ENCODE measurements around the gene SMARCA4. TPM values are rescaled to one million over a fixed set of nuclear protein-coding genes. Genes with fewer than 3 reads are reported as not detected.
A peak's percentile ranks its signal among the peaks of the same experiment; 100 is the strongest.
"Not testable (repeated sequence)": the region's sequence is repeated elsewhere in the genome, so short reads cannot be mapped to it uniquely, and the experiment has no call there.

The SMARCA4 gene
- total RNA-seq, 2 experiments from 2014 or later = 107 to 114 TPM

- ATAC-seq; H3K27me3 Mint-ChIP-seq; DNase-seq; H3K9me3 Mint-ChIP-seq (ENCODE audit: low read depth): not testable (repeated sequence)
- peaks cover 51% of the 10 kb centered on the region for H3K4me1 Mint-ChIP-seq
- H3K36me3 Mint-ChIP-seq = peaks cover 29% of the 10 kb centered on the region
- CTCF ChIA-PET = interaction anchor here (1.1 to 8.2 kb wide), 3 partner anchors 54 to 219 kb away, joined by 3 to 43 read pairs (median 14); partner anchors contain the start of gene CARM1
- H3K4me3 Mint-ChIP-seq = peak overlapping the region; percentile 90
- peak overlapping the region; percentile 99 for H3K27ac Mint-ChIP-seq
These were observed 129.1 kb downstream of the SMARCA4 start for GRCh38 chr19:11090014-11090263.

DNA sequence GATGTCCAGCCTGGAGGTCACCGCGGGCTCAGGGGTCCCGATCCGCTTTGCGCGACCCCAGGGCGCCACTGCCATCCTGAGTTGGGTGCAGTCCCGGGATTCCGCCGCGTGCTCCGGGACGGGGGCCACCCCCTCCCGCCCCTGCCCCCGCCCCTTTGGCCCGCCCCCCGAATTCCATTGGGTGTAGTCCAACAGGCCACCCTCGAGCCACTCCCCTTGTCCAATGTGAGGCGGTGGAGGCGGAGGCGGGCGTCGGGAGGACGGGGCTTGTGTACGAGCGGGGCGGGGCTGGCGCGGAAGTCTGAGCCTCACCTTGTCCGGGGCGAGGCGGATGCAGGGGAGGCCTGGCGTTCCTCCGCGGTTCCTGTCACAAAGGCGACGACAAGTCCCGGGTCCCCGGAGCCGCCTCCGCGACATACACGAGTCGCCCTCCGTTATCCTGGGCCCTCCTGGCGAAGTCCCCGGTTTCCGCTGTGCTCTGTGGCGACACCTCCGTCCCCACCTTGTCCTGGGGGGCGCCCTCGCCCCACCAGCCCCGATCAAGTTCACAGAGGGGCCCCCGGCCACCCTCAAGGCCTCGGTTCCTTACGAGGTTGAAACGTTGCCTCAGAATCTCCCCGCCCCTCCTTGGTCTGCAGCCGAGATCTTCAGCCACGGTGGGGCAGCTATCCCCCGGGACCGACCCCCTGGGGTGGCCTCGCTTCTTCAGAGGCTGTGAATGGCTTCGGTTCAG lies 129.6 kb downstream of the SMARCA4 start:
- no peaks in the 10 kb centered on the region for H3K9me3 Mint-ChIP-seq (ENCODE audit: low read depth)
- peaks cover 31% of the 10 kb centered on the region for H3K36me3 Mint-ChIP-seq
- peak; percentile 99 for DNase-seq
- H3K27ac Mint-ChIP-seq = peak overlapping the region; percentile 99
- peaks cover 53% of the 10 kb centered on the region for H3K4me1 Mint-ChIP-seq
- ATAC-seq = peak; percentile 82
- CTCF ChIA-PET = interaction anchor here (1.1 to 8.2 kb wide), 3 partner anchors 55 to 219 kb away, joined by 3 to 43 read pairs (median 14); partner anchors contain the start of gene CARM1
- H3K27me3 Mint-ChIP-seq = no peaks in the 10 kb centered on the region
- H3K4me3 Mint-ChIP-seq = peak overlapping the region; percentile 90

DNA sequence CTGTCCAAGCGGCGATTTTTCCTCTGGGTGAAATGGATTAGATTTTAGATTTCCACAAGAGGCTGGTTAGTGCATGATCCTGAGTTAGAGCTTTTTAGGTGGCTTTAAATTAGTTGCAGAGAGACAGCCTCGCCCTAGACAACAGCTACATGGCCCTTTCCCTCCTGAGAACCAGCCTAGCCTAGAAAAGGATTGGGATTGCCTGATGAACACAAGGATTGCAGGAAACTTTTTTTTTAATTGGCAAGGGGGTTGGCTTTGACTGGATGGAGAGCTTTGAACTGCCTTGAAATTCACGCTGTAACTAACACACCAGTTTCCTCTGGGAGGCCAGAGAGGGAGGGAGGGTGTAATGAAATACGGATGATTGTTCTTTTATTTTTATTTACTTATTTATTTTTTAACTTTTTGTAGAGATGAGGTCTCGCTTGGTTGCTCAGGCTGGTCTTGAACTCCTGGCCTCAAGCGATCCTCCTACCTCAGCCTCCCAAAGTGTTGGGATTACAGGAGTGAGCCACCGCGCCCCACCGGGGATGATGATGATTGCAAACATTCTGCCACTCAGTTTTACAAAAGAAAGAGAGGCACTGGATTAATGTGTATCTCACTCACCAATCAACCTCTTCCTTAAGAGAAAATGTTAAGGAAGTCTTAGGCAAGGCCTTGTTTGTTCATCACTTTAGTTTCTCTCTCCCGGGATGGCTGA lies 130.3 kb downstream of the SMARCA4 start:
- H3K27ac Mint-ChIP-seq = peak overlapping the region; percentile 96
- H3K36me3 Mint-ChIP-seq = peaks cover 36% of the 10 kb centered on the region
- DNase-seq = no peak
- no peak for ATAC-seq
- peaks cover 60% of the 10 kb centered on the region for H3K4me1 Mint-ChIP-seq
- peak overlapping the region; percentile 90 for H3K4me3 Mint-ChIP-seq
- H3K27me3 Mint-ChIP-seq = no peaks in the 10 kb centered on the region
- CTCF ChIA-PET = interaction anchor here (1.1 to 8.2 kb wide), 2 partner anchors 55 to 220 kb away, joined by 3 to 43 read pairs; partner anchors contain the start of gene CARM1
- no peaks in the 10 kb centered on the region for H3K9me3 Mint-ChIP-seq (ENCODE audit: low read depth)

GRCh38 chr19:11091703-11092153 lies 130.9 kb downstream of the SMARCA4 start:
- peaks cover 66% of the 10 kb centered on the region for H3K4me1 Mint-ChIP-seq

GRCh38 chr19:11092181-11092538 lies 131.3 kb downstream of the SMARCA4 start:
- H3K27ac Mint-ChIP-seq = peak overlapping the region; percentile 96
- no peaks in the 10 kb centered on the region for H3K27me3 Mint-ChIP-seq
- CTCF ChIA-PET = interaction anchor here (1.3 kb wide), 1 partner anchor 56 kb away, joined by 3 read pairs; no protein-coding TSS in a partner anchor
- ATAC-seq (peak; percentile 2), DNase-seq (peak; percentile 68)
- H3K4me1 Mint-ChIP-seq = peaks cover 68% of the 10 kb centered on the region
- H3K4me3 Mint-ChIP-seq = peak overlapping the region; percentile 90
- no peaks in the 10 kb centered on the region for H3K9me3 Mint-ChIP-seq (ENCODE audit: low read depth)
- H3K36me3 Mint-ChIP-seq = peaks cover 45% of the 10 kb centered on the region

More at GRCh38 chr19:11091703-11092153, 130.9 kb downstream of the SMARCA4 start:
- peak; percentile 77 for DNase-seq
- ATAC-seq = no peak
- no peaks in the 10 kb centered on the region for H3K27me3 Mint-ChIP-seq
- CTCF ChIA-PET = interaction anchor here (8.2 kb wide), 1 partner anchor 56 kb away, joined by 43 read pairs; no protein-coding TSS in a partner anchor
- H3K4me3 Mint-ChIP-seq = peak overlapping the region; percentile 90
- peak overlapping the region; percentile 96 for H3K27ac Mint-ChIP-seq
- no peaks in the 10 kb centered on the region for H3K9me3 Mint-ChIP-seq (ENCODE audit: low read depth)
- H3K36me3 Mint-ChIP-seq = peaks cover 42% of the 10 kb centered on the region

GRCh38 chr19:11093689-11094238 lies 132.9 kb downstream of the SMARCA4 start:
- H3K27ac Mint-ChIP-seq = peak overlapping the region; percentile 96
- no peaks in the 10 kb centered on the region for H3K9me3 Mint-ChIP-seq (ENCODE audit: low read depth)
- CTCF ChIA-PET = interaction anchor here (1.8 to 4.9 kb wide), 2 partner anchors 58 to 62 kb away, joined by 4 to 24 read pairs; no protein-coding TSS in a partner anchor
- peaks cover 63% of the 10 kb centered on the region for H3K4me1 Mint-ChIP-seq
- no peak for DNase-seq
- ATAC-seq = no peak
- no peak overlapping the region for H3K4me3 Mint-ChIP-seq
- no peaks in the 10 kb centered on the region for H3K27me3 Mint-ChIP-seq
- peaks cover 57% of the 10 kb centered on the region for H3K36me3 Mint-ChIP-seq

DNA sequence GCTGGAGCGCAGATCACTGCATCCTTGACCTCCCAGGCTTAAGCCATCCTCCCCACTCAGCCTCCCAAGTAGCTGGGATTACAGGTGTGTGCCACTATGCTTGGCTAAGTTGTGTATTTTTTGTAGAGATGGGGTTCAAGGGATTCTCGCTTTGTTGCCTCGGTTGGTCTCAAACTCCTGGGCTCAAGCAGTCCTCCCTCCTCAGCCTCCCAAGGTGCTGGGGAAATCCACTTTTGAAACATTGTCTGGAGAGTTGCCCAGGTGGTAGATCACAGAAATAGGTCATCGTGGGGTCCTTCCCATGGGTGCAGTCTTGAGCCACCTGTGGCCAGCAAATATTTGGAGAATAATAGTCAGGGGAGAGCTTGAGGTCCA lies 133.7 kb downstream of the SMARCA4 start:
- DNase-seq (no peak), ATAC-seq (no peak)
- H3K9me3 Mint-ChIP-seq (ENCODE audit: low read depth) = no peaks in the 10 kb centered on the region
- H3K4me1 Mint-ChIP-seq = peaks cover 62% of the 10 kb centered on the region
- peak overlapping the region; percentile 66 for H3K4me3 Mint-ChIP-seq
- H3K36me3 Mint-ChIP-seq = peaks cover 61% of the 10 kb centered on the region
- no peaks in the 10 kb centered on the region for H3K27me3 Mint-ChIP-seq
- H3K27ac Mint-ChIP-seq = peak overlapping the region; percentile 96
- CTCF ChIA-PET = interaction anchor here (0.7 to 4.9 kb wide), 8 partner anchors 31 to 287 kb away, joined by 3 to 24 read pairs (median 5); no protein-coding TSS in a partner anchor

DNA sequence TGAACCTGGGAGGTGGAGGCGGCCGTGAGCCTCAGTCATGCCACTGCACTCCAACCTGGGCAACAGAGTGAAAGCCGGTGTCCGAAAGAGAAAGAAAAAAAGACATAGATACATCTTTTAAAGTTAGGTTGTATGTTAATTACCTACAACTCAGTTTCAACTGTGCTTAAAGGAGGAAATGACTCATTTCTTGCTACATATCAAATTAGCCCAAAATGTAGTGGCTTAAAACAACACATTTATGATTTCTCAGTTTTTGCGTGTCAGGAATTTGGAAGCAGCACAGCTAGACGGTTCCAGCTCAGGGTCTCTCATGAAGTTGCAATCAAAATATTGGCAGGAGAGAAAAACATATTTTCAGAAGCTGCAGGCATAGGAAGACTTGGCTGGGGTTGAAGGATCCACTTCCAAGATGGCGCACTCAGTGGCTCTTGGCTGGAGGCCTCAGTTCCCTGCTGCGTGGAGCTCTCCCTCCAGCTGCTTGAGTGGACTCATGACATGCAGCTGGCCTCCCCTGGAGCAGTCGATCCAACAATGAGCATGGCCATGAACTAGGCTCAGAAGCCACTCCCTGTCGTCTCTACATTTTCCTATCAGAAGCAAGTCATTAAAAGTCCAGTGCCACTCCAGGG lies 135.5 kb downstream of the SMARCA4 start:
- Mint-ChIP-seq H3K36me3 (peaks cover 68% of the 10 kb centered on the region), H3K27me3 (no peaks in the 10 kb centered on the region), H3K4me3 (peak overlapping the region; percentile 66), H3K27ac (peak overlapping the region; percentile 96), H3K9me3 (ENCODE audit: low read depth) (no peaks in the 10 kb centered on the region), H3K4me1 (peaks cover 69% of the 10 kb centered on the region)
- DNase-seq = peak; percentile 72
- peak; percentile 54 for ATAC-seq
- CTCF ChIA-PET = interaction anchor here (0.8 to 4.9 kb wide), 5 partner anchors 12 to 334 kb away, joined by 3 to 24 read pairs (median 10); no protein-coding TSS in a partner anchor

GRCh38 chr19:11097367-11097766 lies 136.5 kb downstream of the SMARCA4 start:
- CTCF ChIA-PET = interaction anchor here (3.1 to 4.9 kb wide), 3 partner anchors 29 to 161 kb away, joined by 10 to 24 read pairs (median 11); no protein-coding TSS in a partner anchor
- H3K27me3 Mint-ChIP-seq; H3K9me3 Mint-ChIP-seq (ENCODE audit: low read depth); DNase-seq; H3K4me3 Mint-ChIP-seq; ATAC-seq: not testable (repeated sequence)
- Mint-ChIP-seq H3K36me3 (peaks cover 63% of the 10 kb centered on the region), H3K27ac (peak overlapping the region; percentile 68), H3K4me1 (peaks cover 59% of the 10 kb centered on the region)

DNA sequence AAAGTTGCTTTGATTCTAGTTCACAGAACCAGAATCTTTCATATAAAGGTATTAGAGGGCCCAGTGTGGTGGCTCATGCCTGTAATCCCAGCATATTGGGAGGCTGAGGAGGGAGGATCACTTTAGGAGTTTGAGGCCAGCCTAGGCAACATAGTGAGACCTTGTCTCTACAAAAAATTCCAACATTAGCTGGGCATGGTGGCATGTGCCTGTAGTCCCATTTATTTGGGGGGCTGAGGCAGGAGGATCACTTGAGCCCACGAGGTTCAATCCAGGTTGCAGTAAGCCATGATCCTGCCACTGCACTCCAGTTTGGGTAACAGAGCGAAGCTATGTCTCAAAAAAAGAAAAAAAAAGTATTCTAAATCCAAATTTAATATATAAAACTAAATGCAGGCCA lies 137.5 kb downstream of the SMARCA4 start:
- ATAC-seq = no peak
- Mint-ChIP-seq H3K4me3 (no peak overlapping the region), H3K36me3 (peaks cover 68% of the 10 kb centered on the region), H3K27ac (no peak overlapping the region), H3K9me3 (ENCODE audit: low read depth) (no peaks in the 10 kb centered on the region), H3K27me3 (no peaks in the 10 kb centered on the region), H3K4me1 (peaks cover 54% of the 10 kb centered on the region)
- no peak for DNase-seq
- CTCF ChIA-PET = interaction anchor here (0.5 to 4.9 kb wide), 3 partner anchors 28 to 218 kb away, joined by 3 to 24 read pairs (median 11); no protein-coding TSS in a partner anchor

- CTCF ChIA-PET = interaction anchor here (3.1 kb wide), 1 partner anchor 28 kb away, joined by 11 read pairs; no protein-coding TSS in a partner anchor
These were observed 138.0 kb downstream of the SMARCA4 start for GRCh38 chr19:11098861-11099260.

DNA sequence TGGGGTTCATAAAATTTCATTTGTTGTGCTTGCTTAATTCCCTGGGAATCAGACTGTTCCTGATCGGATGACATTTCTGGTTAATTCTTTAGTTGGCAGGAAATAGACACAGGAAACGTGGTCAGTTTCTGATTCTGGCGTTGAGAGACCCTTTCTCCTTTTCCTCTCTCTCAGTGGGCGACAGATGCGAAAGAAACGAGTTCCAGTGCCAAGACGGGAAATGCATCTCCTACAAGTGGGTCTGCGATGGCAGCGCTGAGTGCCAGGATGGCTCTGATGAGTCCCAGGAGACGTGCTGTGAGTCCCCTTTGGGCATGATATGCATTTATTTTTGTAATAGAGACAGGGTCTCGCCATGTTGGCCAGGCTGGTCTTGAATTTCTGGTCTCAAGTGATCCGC lies 139.2 kb downstream of the SMARCA4 start:
- Mint-ChIP-seq H3K4me3 (no peak overlapping the region), H3K27me3 (no peaks in the 10 kb centered on the region), H3K4me1 (peaks cover 39% of the 10 kb centered on the region), H3K9me3 (ENCODE audit: low read depth) (no peaks in the 10 kb centered on the region), H3K36me3 (peaks cover 70% of the 10 kb centered on the region), H3K27ac (peak overlapping the region; percentile 18)
- CTCF ChIA-PET = interaction anchor here (0.7 to 1.2 kb wide), 3 partner anchors 11 to 364 kb away, joined by 3 to 4 read pairs (median 4); partner anchors contain the start of gene LDLR
- ATAC-seq (no peak), DNase-seq (no peak)

More at GRCh38 chr19:11098861-11099260, 138.0 kb downstream of the SMARCA4 start:
- peaks cover 48% of the 10 kb centered on the region for H3K4me1 Mint-ChIP-seq
- peaks cover 70% of the 10 kb centered on the region for H3K36me3 Mint-ChIP-seq
- no peaks in the 10 kb centered on the region for H3K9me3 Mint-ChIP-seq (ENCODE audit: low read depth)
- ATAC-seq (no peak), DNase-seq (no peak)
- no peak overlapping the region for H3K4me3 Mint-ChIP-seq
- H3K27ac Mint-ChIP-seq = peak overlapping the region; percentile 56
- no peaks in the 10 kb centered on the region for H3K27me3 Mint-ChIP-seq

Data from activated CD8-positive, alpha-beta memory T cell treated with anti-CD3 and anti-CD28 coated beads, Interleukin-2, amount 10 ng/mL, durations not matched to agents 7 days and 5 days (primary cell).